GM18507 (cell line): ENCODE data around the gene LSM3.
"Not testable (repeated sequence)": the region's sequence is repeated elsewhere in the genome, so short reads cannot be mapped to it uniquely, and the experiment has no call there.

Source experiments
- DNase-seq: peaks from one replicate; pipeline ENCODE4 v3.0.0; 2011; ENCODE audit warnings: low read depth; ENCODE audit not compliant: insufficient read length; ENCODE audit errors: extremely low spot score
- FAIRE-seq: peaks from 2 replicates; lab custom pipeline; 2011; peaks lifted over from hg19 to GRCh38; lab: Jason Lieb, UNC

Gene LSM3

GRCh38 chr3:14211621-14212020 is 33.0 kb downstream of the LSM3 start:
- DNase-seq = no peak
- no peak for FAIRE-seq

GRCh38 chr3:14212032-14212431 is 33.4 kb downstream of the LSM3 start:
- FAIRE-seq = no peak
- no peak for DNase-seq

GRCh38 chr3:14213066-14213774 is 34.6 kb downstream of the LSM3 start:
- no peak for DNase-seq
- no peak for FAIRE-seq

- FAIRE-seq (no peak), DNase-seq (no peak)
Measured at GRCh38 chr3:14214764-14215163, 36.1 kb downstream of the LSM3 start.

- DNase-seq (no peak), FAIRE-seq (no peak)
Measured at GRCh38 chr3:14216257-14217048, 37.8 kb downstream of the LSM3 start.

GRCh38 chr3:14218355-14218754 is 39.7 kb downstream of the LSM3 start:
- no peak for DNase-seq
- FAIRE-seq = no peak

GRCh38 chr3:14220933-14221332 is 42.3 kb downstream of the LSM3 start:
- FAIRE-seq = no peak
- DNase-seq = no peak

GRCh38 chr3:14221902-14222301 is 43.3 kb downstream of the LSM3 start:
- FAIRE-seq (no peak), DNase-seq (no peak)

GRCh38 chr3:14222457-14222856 is 43.8 kb downstream of the LSM3 start:
- FAIRE-seq = no peak

GRCh38 chr3:14222900-14223594 is 44.4 kb downstream of the LSM3 start:
- FAIRE-seq (peak; percentile 15), DNase-seq (no peak)

More at GRCh38 chr3:14222457-14222856, 43.8 kb downstream of the LSM3 start:
- no peak for DNase-seq

- FAIRE-seq = peak; percentile 56
- DNase-seq = no peak
Measured at GRCh38 chr3:14223595-14223994, 45.0 kb downstream of the LSM3 start.

GRCh38 chr3:14224895-14225294 is 46.3 kb downstream of the LSM3 start:
- DNase-seq = no peak
- FAIRE-seq = no peak

GRCh38 chr3:14225421-14225820 is 46.8 kb downstream of the LSM3 start:
- no peak for FAIRE-seq
- no peak for DNase-seq

- FAIRE-seq, DNase-seq: not testable (repeated sequence)
Measured at GRCh38 chr3:14226351-14226750, 47.7 kb downstream of the LSM3 start.

GRCh38 chr3:14227856-14228255 is 49.2 kb downstream of the LSM3 start:
- FAIRE-seq = no peak
- DNase-seq = no peak

GRCh38 chr3:14228681-14229470 is 50.3 kb downstream of the LSM3 start:
- DNase-seq = no peak
- FAIRE-seq = no peak

GRCh38 chr3:14229695-14230094 is 51.1 kb downstream of the LSM3 start:
- FAIRE-seq, DNase-seq: not testable (repeated sequence)

- FAIRE-seq (no peak), DNase-seq (no peak)
Measured at GRCh38 chr3:14230729-14231128, 52.1 kb downstream of the LSM3 start.

GRCh38 chr3:14231145-14231990 is 52.8 kb downstream of the LSM3 start:
- no peak for DNase-seq

More at GRCh38 chr3:14231145-14231990, 52.8 kb downstream of the LSM3 start:
- no peak for FAIRE-seq
